Endothelial cell of umbilical vein (primary cell): ENCODE results near the gene PTOV1. TPM values are rescaled to one million over a fixed set of nuclear protein-coding genes. Genes with fewer than 3 reads are reported as not detected.

Source experiments
- BruUV-seq: library from RNA; stranded (reverse); fragments of 400-500 nt; replicated peaks from 2 replicates; lab custom pipeline; 2021; lab: Mats Ljungman, UMichigan
- CTCF ChIA-PET: fragments of 300-600, 350-600 bp; sonication (Branson Sonifier 250); formaldehyde crosslinking; loops from one replicate; lab custom pipeline; 2021; ENCODE audit warnings: antibody characterized with exemption, inconsistent platforms; lab: Charles Lee
- POLR2A ChIA-PET: fragments of 300-600, 350-600 bp; sonication (Branson Sonifier 250); formaldehyde crosslinking; loops from one replicate; lab custom pipeline; 2021; ENCODE audit warnings: antibody characterized with exemption, inconsistent platforms; lab: Charles Lee
- DNase-seq: peaks from one replicate; pipeline ENCODE4 v3.0.0-alpha.2; 2011; ENCODE audit warnings: low read depth, low spot score
- FAIRE-seq: peaks from 2 replicates; lab custom pipeline; 2011; peaks lifted over from hg19 to GRCh38; lab: Jason Lieb, UNC
- H2AFZ ChIP-seq: 2 replicates; pipeline ENCODE4 v1.6.0; 2012; ENCODE audit warnings: low read depth, low read length, control low read depth, inconsistent platforms
- H3K27ac ChIP-seq: 2 replicates; pipeline ENCODE4 v1.5.1; 2011; ENCODE audit warnings: low read depth, mild to moderate bottlenecking, control low read depth, low read length, moderate library complexity; ENCODE audit not compliant: insufficient read depth
- H3K27me3 ChIP-seq, 2 experiments: 2 replicates each; pipeline versions ENCODE4 v1.6.0 to v1.6.1; 2011; ENCODE audit warnings: low read length in 2 of 2, mixed read lengths in 1 of 2; ENCODE audit not compliant: control insufficient read depth in 2 of 2, insufficient read depth in 2 of 2
- H3K36me3 ChIP-seq, 2 experiments: 2 replicates in 1 of 2; 3 replicates in 1 of 2; pipeline ENCODE4 v1.5.1; 2011; ENCODE audit warnings: low read length in 2 of 2, mild to moderate bottlenecking in 1 of 2, moderate library complexity in 1 of 2; ENCODE audit not compliant: control insufficient read depth in 2 of 2, insufficient read depth in 2 of 2; ENCODE audit errors: extremely low read depth in 1 of 2
- H3K4me1 ChIP-seq: 3 replicates; pipeline ENCODE4 v1.5.1; 2011; ENCODE audit warnings: mild to moderate bottlenecking, low read length; ENCODE audit not compliant: control insufficient read depth, insufficient read depth; ENCODE audit errors: extremely low read depth
- H3K4me2 ChIP-seq: 2 replicates; pipeline ENCODE4 v1.6.1; 2011; ENCODE audit warnings: low read length, control low read depth, mixed read lengths; ENCODE audit not compliant: insufficient read depth
- H3K4me3 ChIP-seq, 3 experiments: fragments of 200-600 bp in 1 of 3; sonication (generic), shearing (Covaris generic) in 1 of 3; replicated peaks in 1 of 3; 2 replicates each; pipeline ENCODE4 v1.5.1; 2011 to 2016; ENCODE audit warnings: control low read depth in 3 of 3, low read length in 3 of 3, mild to moderate bottlenecking in 2 of 3, inconsistent platforms in 1 of 3, low read depth in 1 of 3, moderate library complexity in 1 of 3; ENCODE audit not compliant: insufficient read depth in 1 of 3
- H3K79me2 ChIP-seq: 2 replicates; pipeline ENCODE4 v1.6.0; 2012; ENCODE audit warnings: low read length, inconsistent platforms; ENCODE audit not compliant: control insufficient read depth, insufficient read depth
- H3K9ac ChIP-seq: replicated peaks from 2 replicates; pipeline ENCODE3; 2011; ENCODE audit warnings: low read length, control low read depth; ENCODE audit not compliant: insufficient read depth; ENCODE audit errors: extremely low read depth
- H3K9me1 ChIP-seq: replicated peaks from 3 replicates; pipeline ENCODE4 v1.6.0; 2011; ENCODE audit warnings: mild to moderate bottlenecking, low read length; ENCODE audit not compliant: control insufficient read depth, insufficient read depth; ENCODE audit errors: extremely low read depth
- H3K9me3 ChIP-seq: replicated peaks from 2 replicates; pipeline ENCODE4 v1.5.1; 2012; ENCODE audit warnings: low read length, inconsistent platforms; ENCODE audit not compliant: control insufficient read depth, insufficient read depth
- H4K20me1 ChIP-seq: replicated peaks from 2 replicates; pipeline ENCODE3; 2011; ENCODE audit warnings: mild to moderate bottlenecking, low read length; ENCODE audit not compliant: control insufficient read depth, insufficient read depth; ENCODE audit errors: extremely low read depth
- CTCF ChIP-seq, 2 donors: IDR thresholded peaks; 1 replicate in 1 of 2; 2 replicates in 1 of 2; pipeline ENCODE4 v1.5.1; 2011; ENCODE audit warnings: low read length in 2 of 2, mild to moderate bottlenecking in 2 of 2, moderate library complexity in 2 of 2, control low read depth in 1 of 2, inconsistent platforms in 1 of 2, low read depth in 1 of 2; ENCODE audit not compliant: insufficient read depth in 1 of 2; ENCODE audit errors: extremely low read depth in 1 of 2
- EZH2 ChIP-seq: IDR thresholded peaks from 2 replicates; pipeline ENCODE4 v1.6.1; 2012; ENCODE audit warnings: borderline replicate concordance, low read depth, mild to moderate bottlenecking, moderate library complexity, low read length, inconsistent platforms; ENCODE audit not compliant: severe bottlenecking
- FOS ChIP-seq: IDR thresholded peaks from 2 replicates; pipeline ENCODE4 v1.6.1; 2011; ENCODE audit warnings: mild to moderate bottlenecking, low read length, moderate library complexity, borderline replicate concordance; ENCODE audit not compliant: insufficient read depth
- GATA2 ChIP-seq: IDR thresholded peaks from 2 replicates; pipeline ENCODE4 v1.7.0; 2011; ENCODE audit warnings: low read depth, mild to moderate bottlenecking, moderate library complexity, mixed read lengths, low read length; ENCODE audit not compliant: insufficient read length, insufficient read depth
- JUN ChIP-seq: IDR thresholded peaks from 2 replicates; pipeline ENCODE4 v1.6.1; 2011; ENCODE audit warnings: borderline replicate concordance, low read depth; ENCODE audit not compliant: insufficient read length, insufficient read depth
- MAX ChIP-seq: IDR thresholded peaks from 2 replicates; pipeline ENCODE4 v1.6.1; 2011; ENCODE audit not compliant: insufficient read depth, insufficient read length
- MYC ChIP-seq: IDR thresholded peaks from one replicate; pipeline ENCODE4 v1.6.1; 2011; ENCODE audit warnings: mild to moderate bottlenecking, low read depth, low read length
- POLR2A ChIP-seq: IDR thresholded peaks from 2 replicates; pipeline ENCODE4 v1.6.1; 2012; ENCODE audit warnings: low read depth, mild to moderate bottlenecking, control low read depth, low read length
- POLR2AphosphoS5 ChIP-seq: IDR thresholded peaks from 2 replicates; pipeline ENCODE4 v1.6.1; 2012; ENCODE audit warnings: low read depth, mild to moderate bottlenecking, control low read depth, low read length, moderate library complexity; ENCODE audit not compliant: insufficient read depth
- dilution Hi-C: fragments of 300-500 bp; cut with MboI; formaldehyde crosslinking; loops from one replicate; pipeline ENCODE4 v1.15.0; 2019; ENCODE audit warnings: low sequenced_read_pairs; ENCODE audit not compliant: extremely low pct_ligation_motif_present
- intact Hi-C: fragments of 100-400 bp; cut with micrococcal nuclease; formaldehyde crosslinking; loops from one replicate; pipeline ENCODE4 v1.10.0; 2022
- polyA plus RNA-seq, 4 experiments: library from polyadenylated mRNA; depleted of rRNA in 3 of 4; stranded (reverse) in 3 of 4; unstranded in 1 of 4; fragments of >200 nt; gene quantifications; 2 replicates each; pipeline versions ENCODE4 v1.2.1 to v1.2.3, GENCODE V29; 2011 to 2012; ENCODE audit warnings: missing spikeins in 1 of 4
- total RNA-seq: library from RNA; stranded (reverse); gene quantifications from 2 replicates; pipeline ENCODE4 v1.2.3, GENCODE V29; 2021

PTOV1 gene
- total and polyA plus RNA-seq, 2 donors (not counting 3 experiments of a cell fraction or from before 2014, with no cell fraction given) = 116 to 184 TPM

- TF ChIP-seq MAX = no peak
- TF ChIP-seq EZH2 = no peak
- no peak for TF ChIP-seq FOS
- TF ChIP-seq GATA2 = no peak
- TF ChIP-seq POLR2AphosphoS5 = no peak
- TF ChIP-seq MYC = no peak
- no peak for TF ChIP-seq POLR2A
- TF ChIP-seq CTCF (IDR thresholded peaks at IDR 0.05; ENCODE audit: extremely low read depth in 1 of 2, insufficient read depth in 1 of 2, low read depth in 1 of 2, low read length in 2 of 2) = no peak
- no peak for TF ChIP-seq JUN
- no peak overlapping the region for H2AFZ ChIP-seq
- H3K9me1 ChIP-seq = no peaks in the 10 kb centered on the region
- POLR2A ChIA-PET = no interaction called here
- no peaks in the 10 kb centered on the region for H4K20me1 ChIP-seq
- no peaks in the 10 kb centered on the region for H3K9me3 ChIP-seq
- no peak overlapping the region for H3K4me2 ChIP-seq
- intact Hi-C loops = loop anchor here (2.0 to 5.0 kb wide), 3 partner anchors 43 to 313 kb away; partner anchors contain the start of genes ADM5, AP2A1 and RPS11
- H3K9ac ChIP-seq = no peak overlapping the region
- DNase-seq = no peak
- no peaks in the 10 kb centered on the region for H3K27me3 ChIP-seq
- no TSS peak for BruUV-seq
- peaks cover 20% of the 10 kb centered on the region for H3K4me1 ChIP-seq
- no peak overlapping the region for H3K27ac ChIP-seq
- CTCF ChIA-PET = interaction anchor here (0.8 to 1.1 kb wide), 2 partner anchors 49 to 58 kb away, joined by 3 read pairs; no protein-coding TSS in a partner anchor
- dilution Hi-C loops = no loop called here
- no peak for FAIRE-seq
- no peaks in the 10 kb centered on the region for H3K79me2 ChIP-seq
- no peak overlapping the region for H3K4me3 ChIP-seq
- H3K36me3 ChIP-seq = no peaks in the 10 kb centered on the region
Observed at GRCh38 chr19:49809941-49810389, 41.0 kb upstream of the PTOV1 start.
